Fibroblast of lung (primary cell): ENCODE measurements around the gene LYPD6.

ENCODE experiments used
- EZH2 ChIP-seq: IDR thresholded peaks from 2 replicates; pipeline ENCODE4 v1.5.1; 2012; ENCODE audit warnings: low read length, control low read depth, mild to moderate bottlenecking; ENCODE audit errors: missing control alignments
- TF ChIP-seq, protein P1 (sequence below), 2 donors: IDR thresholded peaks in 1 of 2; conservative IDR thresholded peaks in 1 of 2; 1 replicate in 1 of 2; 2 replicates in 1 of 2; pipeline ENCODE4 v1.5.1; 2011 to 2012; ENCODE audit warnings: low read length in 2 of 2, control low read depth in 1 of 2, inconsistent platforms in 1 of 2, low read depth in 1 of 2, mild to moderate bottlenecking in 1 of 2

DNA sequence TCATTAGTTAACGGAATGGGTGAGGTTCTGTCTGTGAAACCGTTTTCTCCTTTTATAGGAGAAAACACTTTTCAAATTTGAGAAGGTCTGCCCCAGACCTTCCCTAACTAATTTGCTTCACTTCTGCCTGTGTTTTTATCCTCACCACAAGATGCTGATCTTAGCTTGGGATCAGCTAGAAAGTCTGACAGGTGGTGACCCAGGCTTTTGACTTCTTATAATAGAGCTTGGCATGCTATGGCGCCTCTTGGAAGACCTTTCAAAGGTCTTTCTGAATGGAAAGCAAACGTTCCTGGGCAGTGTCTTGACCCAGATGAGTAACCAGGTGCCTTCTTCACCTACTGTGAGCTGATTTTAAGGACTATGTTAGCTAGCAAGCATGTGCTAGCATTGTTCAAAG, 91.4 kb downstream of the LYPD6 start:
- TF ChIP-seq, protein P1, sequence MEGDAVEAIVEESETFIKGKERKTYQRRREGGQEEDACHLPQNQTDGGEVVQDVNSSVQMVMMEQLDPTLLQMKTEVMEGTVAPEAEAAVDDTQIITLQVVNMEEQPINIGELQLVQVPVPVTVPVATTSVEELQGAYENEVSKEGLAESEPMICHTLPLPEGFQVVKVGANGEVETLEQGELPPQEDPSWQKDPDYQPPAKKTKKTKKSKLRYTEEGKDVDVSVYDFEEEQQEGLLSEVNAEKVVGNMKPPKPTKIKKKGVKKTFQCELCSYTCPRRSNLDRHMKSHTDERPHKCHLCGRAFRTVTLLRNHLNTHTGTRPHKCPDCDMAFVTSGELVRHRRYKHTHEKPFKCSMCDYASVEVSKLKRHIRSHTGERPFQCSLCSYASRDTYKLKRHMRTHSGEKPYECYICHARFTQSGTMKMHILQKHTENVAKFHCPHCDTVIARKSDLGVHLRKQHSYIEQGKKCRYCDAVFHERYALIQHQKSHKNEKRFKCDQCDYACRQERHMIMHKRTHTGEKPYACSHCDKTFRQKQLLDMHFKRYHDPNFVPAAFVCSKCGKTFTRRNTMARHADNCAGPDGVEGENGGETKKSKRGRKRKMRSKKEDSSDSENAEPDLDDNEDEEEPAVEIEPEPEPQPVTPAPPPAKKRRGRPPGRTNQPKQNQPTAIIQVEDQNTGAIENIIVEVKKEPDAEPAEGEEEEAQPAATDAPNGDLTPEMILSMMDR (conservative IDR thresholded peaks at IDR 0.05 in 1 of 2, IDR thresholded peaks at IDR 0.05 in 1 of 2; ENCODE audit: low read depth in 1 of 2, low read length in 2 of 2) = no peak
- no peak for TF ChIP-seq EZH2
